Endothelial cell of umbilical vein (primary cell): ENCODE measurements around the gene SEMA3E.

ENCODE experiments used
- EZH2 ChIP-seq: IDR thresholded peaks from 2 replicates; pipeline ENCODE4 v1.6.1; 2012; ENCODE audit warnings: borderline replicate concordance, low read depth, mild to moderate bottlenecking, moderate library complexity, low read length, inconsistent platforms; ENCODE audit not compliant: severe bottlenecking
- POLR2AphosphoS5 ChIP-seq: IDR thresholded peaks from 2 replicates; pipeline ENCODE4 v1.6.1; 2012; ENCODE audit warnings: low read depth, mild to moderate bottlenecking, control low read depth, low read length, moderate library complexity; ENCODE audit not compliant: insufficient read depth
- TF ChIP-seq, protein P1 (sequence below), 2 donors: IDR thresholded peaks; 1 replicate in 1 of 2; 2 replicates in 1 of 2; pipeline ENCODE4 v1.5.1; 2011; ENCODE audit warnings: low read length in 2 of 2, mild to moderate bottlenecking in 2 of 2, moderate library complexity in 2 of 2, control low read depth in 1 of 2, inconsistent platforms in 1 of 2, low read depth in 1 of 2; ENCODE audit not compliant: insufficient read depth in 1 of 2; ENCODE audit errors: extremely low read depth in 1 of 2

DNA sequence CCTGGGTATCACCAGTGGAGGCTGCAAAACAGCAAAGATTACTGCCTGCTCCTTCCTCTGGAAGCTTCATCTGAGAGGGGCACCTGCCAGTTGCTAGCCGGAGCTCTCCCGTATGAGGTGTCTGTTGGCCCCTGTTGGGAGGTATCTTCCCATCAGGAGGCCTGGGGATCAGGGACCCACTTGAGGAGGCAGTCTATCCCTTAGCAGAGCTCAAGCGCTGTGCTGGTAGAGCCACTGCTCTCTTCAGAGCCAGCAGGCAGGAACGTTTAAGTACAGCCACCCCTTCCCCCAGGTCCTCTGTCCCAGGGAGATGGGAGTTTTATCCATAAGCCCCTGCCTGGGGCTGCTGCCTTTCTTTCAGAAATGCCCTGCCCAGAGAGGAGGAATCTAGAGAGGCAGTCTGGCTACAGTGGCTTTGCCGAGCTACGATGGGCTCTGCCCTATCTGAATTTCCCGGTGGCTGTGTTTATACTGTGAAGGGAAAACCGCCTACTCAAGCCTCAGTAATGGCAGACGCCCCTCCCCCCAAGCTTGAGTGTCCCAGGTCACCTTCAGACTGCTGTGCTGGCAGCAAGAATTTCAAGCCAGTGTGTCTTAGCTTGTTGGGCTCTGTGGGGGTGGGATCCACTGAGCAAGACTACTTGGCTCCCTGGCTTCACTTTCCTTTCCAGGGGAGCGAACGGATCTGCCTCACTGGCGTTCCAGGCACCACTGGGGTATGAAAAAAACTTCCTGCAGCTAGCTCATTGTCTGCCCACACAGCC, 19.6 kb downstream of the SEMA3E start:
- TF ChIP-seq, protein P1, sequence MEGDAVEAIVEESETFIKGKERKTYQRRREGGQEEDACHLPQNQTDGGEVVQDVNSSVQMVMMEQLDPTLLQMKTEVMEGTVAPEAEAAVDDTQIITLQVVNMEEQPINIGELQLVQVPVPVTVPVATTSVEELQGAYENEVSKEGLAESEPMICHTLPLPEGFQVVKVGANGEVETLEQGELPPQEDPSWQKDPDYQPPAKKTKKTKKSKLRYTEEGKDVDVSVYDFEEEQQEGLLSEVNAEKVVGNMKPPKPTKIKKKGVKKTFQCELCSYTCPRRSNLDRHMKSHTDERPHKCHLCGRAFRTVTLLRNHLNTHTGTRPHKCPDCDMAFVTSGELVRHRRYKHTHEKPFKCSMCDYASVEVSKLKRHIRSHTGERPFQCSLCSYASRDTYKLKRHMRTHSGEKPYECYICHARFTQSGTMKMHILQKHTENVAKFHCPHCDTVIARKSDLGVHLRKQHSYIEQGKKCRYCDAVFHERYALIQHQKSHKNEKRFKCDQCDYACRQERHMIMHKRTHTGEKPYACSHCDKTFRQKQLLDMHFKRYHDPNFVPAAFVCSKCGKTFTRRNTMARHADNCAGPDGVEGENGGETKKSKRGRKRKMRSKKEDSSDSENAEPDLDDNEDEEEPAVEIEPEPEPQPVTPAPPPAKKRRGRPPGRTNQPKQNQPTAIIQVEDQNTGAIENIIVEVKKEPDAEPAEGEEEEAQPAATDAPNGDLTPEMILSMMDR (IDR thresholded peaks at IDR 0.05; ENCODE audit: extremely low read depth in 1 of 2, insufficient read depth in 1 of 2, low read depth in 1 of 2, low read length in 2 of 2): no peak
- TF ChIP-seq POLR2AphosphoS5 (no peak), EZH2 (no peak)
